Neural crest cell (in vitro differentiated cells): Measurements from ENCODE around the gene SNPH. TPM values are rescaled to one million over a fixed set of nuclear protein-coding genes. Genes with fewer than 3 reads are reported as not detected.
"Not testable (repeated sequence)": the region's sequence is repeated elsewhere in the genome, so short reads cannot be mapped to it uniquely, and the experiment has no call there.

Source experiments
- DNase-seq: peaks from one replicate; pipeline ENCODE4 v3.0.0; 2021; ENCODE audit warnings: low read depth, mixed read lengths, low spot score
- H3K27ac Mint-ChIP-seq: one replicate; pipeline ENCODE4 v1.8.0; 2021; ENCODE audit warnings: mild to moderate bottlenecking, mixed read lengths; ENCODE audit not compliant: unreplicated experiment
- H3K27me3 Mint-ChIP-seq: 2 replicates; pipeline ENCODE4 v1.8.0; 2021; ENCODE audit warnings: low read depth, mild to moderate bottlenecking, mixed read lengths
- H3K36me3 Mint-ChIP-seq: 2 replicates; pipeline ENCODE4 v1.8.0; 2021; ENCODE audit warnings: low read depth, mild to moderate bottlenecking, mixed read lengths
- H3K4me1 Mint-ChIP-seq: 2 replicates; pipeline ENCODE4 v1.8.0; 2021; ENCODE audit warnings: mixed read lengths
- H3K4me3 Mint-ChIP-seq: one replicate; pipeline ENCODE4 v1.8.0; 2021; ENCODE audit warnings: mild to moderate bottlenecking, mixed read lengths
- H3K9me3 Mint-ChIP-seq: 2 replicates; pipeline ENCODE4 v1.8.0; 2021; ENCODE audit warnings: mixed read lengths
- CTCF ChIP-seq: fragments of 200-600 bp; sonication (generic); conservative IDR thresholded peaks from 2 replicates; pipeline ENCODE4 v1.5.0; 2021; ENCODE audit warnings: antibody characterized with exemption, mild to moderate bottlenecking
- long read RNA-seq: library from polyadenylated mRNA; unstranded; transcript quantifications from one replicate; pipeline ENCODE4 v2.0.0, GENCODE V29; 2020
- total RNA-seq: library from RNA; stranded (reverse); gene quantifications from 2 replicates; pipeline ENCODE4 v1.2.1, GENCODE V29; 2021

SNPH gene
- 3.0 and 3.3 TPM in 2 replicates for total RNA-seq
- long read RNA-seq, partial matches to known transcripts = 0 of 2 reads
- long read RNA-seq, other reads (novel, unspliced or antisense) = 2 of 2 reads

- Mint-ChIP-seq H3K27me3 (peaks cover 18% of the 10 kb centered on the region), H3K36me3 (no peaks in the 10 kb centered on the region), H3K4me3 (peak within 1 kb of the TSS; percentile 86), H3K4me1 (peaks cover 16% of the 10 kb centered on the region), H3K9me3 (peaks cover 2% of the 10 kb centered on the region), H3K27ac (peak within 1 kb of the TSS; percentile 68)
- DNase-seq = peak; percentile 45
- TF ChIP-seq CTCF = no peak
Observed at GRCh38 chr20:1266167-1266973, at the start of gene SNPH. SNPH (plus strand) TSS chr20:1266294; CDS start chr20:1296240, 29,946 bp downstream.

GRCh38 chr20:1216527-1217427 lies 49.3 kb upstream of the SNPH start:
- TF ChIP-seq CTCF = peak; percentile 25
- not testable (repeated sequence) for DNase-seq, H3K4me1 Mint-ChIP-seq, H3K27ac Mint-ChIP-seq, H3K9me3 Mint-ChIP-seq, H3K4me3 Mint-ChIP-seq, H3K36me3 Mint-ChIP-seq
- H3K27me3 Mint-ChIP-seq = peaks cover 74% of the 10 kb centered on the region

GRCh38 chr20:1222750-1223149 lies 43.3 kb upstream of the SNPH start:
- H3K36me3 Mint-ChIP-seq, H3K4me1 Mint-ChIP-seq, H3K9me3 Mint-ChIP-seq, H3K4me3 Mint-ChIP-seq, DNase-seq, H3K27ac Mint-ChIP-seq: not testable (repeated sequence)
- H3K27me3 Mint-ChIP-seq = peaks cover 77% of the 10 kb centered on the region

GRCh38 chr20:1224205-1224890 lies 41.7 kb upstream of the SNPH start:
- no peak overlapping the region for H3K27ac Mint-ChIP-seq
- no peaks in the 10 kb centered on the region for H3K36me3 Mint-ChIP-seq
- peaks cover 4% of the 10 kb centered on the region for H3K4me1 Mint-ChIP-seq
- DNase-seq = no peak
- no peaks in the 10 kb centered on the region for H3K9me3 Mint-ChIP-seq
- peaks cover 78% of the 10 kb centered on the region for H3K27me3 Mint-ChIP-seq
- H3K4me3 Mint-ChIP-seq = peak overlapping the region; percentile 72
- no peak for TF ChIP-seq CTCF

- no peak overlapping the region for H3K27ac Mint-ChIP-seq
- peaks cover 76% of the 10 kb centered on the region for H3K27me3 Mint-ChIP-seq
- peak overlapping the region; percentile 83 for H3K4me3 Mint-ChIP-seq
- no peak for TF ChIP-seq CTCF
- H3K4me1 Mint-ChIP-seq = peaks cover 4% of the 10 kb centered on the region
- DNase-seq = no peak
- no peaks in the 10 kb centered on the region for H3K36me3 Mint-ChIP-seq
- H3K9me3 Mint-ChIP-seq = no peaks in the 10 kb centered on the region
Observed at GRCh38 chr20:1225263-1225782, 40.8 kb upstream of the SNPH start.
